Stomach (tissue), 9 donors: ENCODE results near the gene LRP1. TPM values are rescaled to one million over a fixed set of nuclear protein-coding genes. Genes with fewer than 3 reads are reported as not detected.
A peak's percentile ranks its signal among the peaks of the same experiment; 100 is the strongest.

Experiments used
- DNase-seq, 2 donors: peaks; one replicate each; pipeline versions ENCODE4 v3.0.0 to v3.0.0-alpha.2; 2013 to 2019
- H3K27ac ChIP-seq, 5 donors: fragments of 200-600 bp in 4 of 5; sonication (generic) in 4 of 5; one replicate each; pipeline ENCODE4 v1.5.1; 2013 to 2019; ENCODE audit warnings: mild to moderate bottlenecking in 1 of 5, moderate library complexity in 1 of 5
- H3K27me3 ChIP-seq, 3 donors: fragments of 200-600 bp; sonication (generic); one replicate each; pipeline ENCODE4 v1.5.1; 2017 to 2019; ENCODE audit warnings: mixed run types in 1 of 3
- H3K36me3 ChIP-seq, 4 donors: fragments of 200-600 bp; sonication (generic); 1 replicate in 3 of 4; 2 replicates in 1 of 4; pipeline ENCODE4 v1.5.1; 2016 to 2019
- H3K4me1 ChIP-seq, 4 donors: fragments of 200-600 bp; sonication (generic); one replicate each; pipeline ENCODE4 v1.5.1; 2016 to 2019
- H3K4me3 ChIP-seq, 4 donors: fragments of 200-600 bp; sonication (generic) in 3 of 4; one replicate each; pipeline ENCODE4 v1.5.1; 2016 to 2019; ENCODE audit warnings: mild to moderate bottlenecking in 1 of 4
- H3K9me3 ChIP-seq, 4 donors: fragments of 200-600 bp; sonication (generic); one replicate each; pipeline ENCODE4 v1.5.1; 2016 to 2019
- EP300 ChIP-seq: sonication (generic); formaldehyde crosslinking; IDR thresholded peaks from one replicate; pipeline ENCODE4 v1.6.1; 2017; ENCODE audit warnings: antibody characterized with exemption
- POLR2A ChIP-seq, 4 donors: fragments of 450-650 bp; IDR thresholded peaks; one replicate each; pipeline ENCODE4 v1.6.1; 2016; ENCODE audit warnings: antibody characterized with exemption in 4 of 4, control low read depth in 2 of 4, mild to moderate bottlenecking in 1 of 4, moderate library complexity in 1 of 4
- POLR2AphosphoS5 ChIP-seq, 3 donors: sonication (generic); formaldehyde crosslinking; IDR thresholded peaks; one replicate each; pipeline ENCODE4 v1.6.1; 2016; ENCODE audit warnings: antibody characterized with exemption in 3 of 3
- WGBS, 5 donors: extraction: QIAGEN DNeasy Blood & Tissue Kit in 3 of 5; methylation state at CpG; one replicate each; pipeline versions ENCODE4 v1.1.5 to v1.1.7; 2013 to 2018; 5-methylcytosine and 5-hydroxymethylcytosine counted together
- intact Hi-C: fragments of 100-400 bp; cut with DNase I; formaldehyde crosslinking; loops from one replicate; pipeline ENCODE4 v1.15.1; 2023; ENCODE audit warnings: low total_unique reads
- polyA plus RNA-seq, 3 donors: library from polyadenylated mRNA; stranded (reverse); fragments of 200-250 nt; gene quantifications; one replicate each; pipeline ENCODE4 v1.2.3, GENCODE V29; 2013
- total RNA-seq, 5 donors: library from RNA; depleted of rRNA; stranded (reverse); fragments of >200 nt; gene quantifications; one replicate each; pipeline versions ENCODE4 v1.1.0 to v1.2.3, GENCODE V29; 2014 to 2016
- TF ChIP-seq, protein P1 (sequence below), 7 experiments: fragments of 450-650 bp in 4 of 7; fragments of 200-600 bp in 3 of 7; sonication (generic) in 3 of 7; IDR thresholded peaks; one replicate each; pipeline ENCODE4 v1.5.1; 2016 to 2019; ENCODE audit warnings: antibody characterized with exemption in 7 of 7, control low read depth in 2 of 7, mild to moderate bottlenecking in 1 of 7
- donor health status: healthy with polysubstance abuse.
- donor health status: Bipolar disorder and iron deficiency.
- donor health status: healthy.

LRP1 gene
- total and polyA plus RNA-seq, 8 donors, result 13.5 to 510 (median 100) TPM

DNA sequence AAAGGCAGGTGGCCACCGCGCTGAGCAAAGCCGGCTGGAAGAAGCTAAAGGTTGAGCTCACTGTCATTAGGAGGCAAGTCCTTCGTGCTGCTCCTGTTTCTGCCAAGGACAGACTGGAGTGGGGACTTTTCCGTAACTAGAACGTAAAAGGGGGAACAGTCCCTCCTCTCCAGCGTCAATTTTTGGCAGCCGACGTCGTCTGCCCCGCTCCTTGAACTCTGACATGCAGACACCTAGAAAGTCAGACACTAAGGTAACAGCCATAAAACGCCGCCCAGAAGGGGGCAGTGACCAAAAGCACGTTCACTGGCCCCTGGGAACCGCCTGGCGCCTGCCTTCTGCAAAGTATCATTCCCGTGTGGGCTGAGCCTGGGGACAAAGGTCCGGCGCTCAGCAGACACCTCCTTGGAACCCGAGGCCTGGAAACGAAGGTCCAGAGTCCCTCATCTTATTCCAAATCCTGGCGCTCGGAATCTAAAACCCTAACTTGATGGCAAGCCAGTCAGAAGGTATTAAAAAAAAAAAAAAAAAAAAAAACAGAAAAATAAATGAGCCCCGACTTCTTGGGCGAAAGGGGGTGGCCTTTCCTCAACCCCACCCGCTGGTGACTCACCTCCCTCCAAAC, 1.1 kb upstream of the LRP1 start:
- TF ChIP-seq EP300 (no peak), POLR2AphosphoS5 (IDR thresholded peaks at IDR 0.05) (peak in 2 of 3 donors; percentile 26 to 55)
- TF ChIP-seq, protein P1, sequence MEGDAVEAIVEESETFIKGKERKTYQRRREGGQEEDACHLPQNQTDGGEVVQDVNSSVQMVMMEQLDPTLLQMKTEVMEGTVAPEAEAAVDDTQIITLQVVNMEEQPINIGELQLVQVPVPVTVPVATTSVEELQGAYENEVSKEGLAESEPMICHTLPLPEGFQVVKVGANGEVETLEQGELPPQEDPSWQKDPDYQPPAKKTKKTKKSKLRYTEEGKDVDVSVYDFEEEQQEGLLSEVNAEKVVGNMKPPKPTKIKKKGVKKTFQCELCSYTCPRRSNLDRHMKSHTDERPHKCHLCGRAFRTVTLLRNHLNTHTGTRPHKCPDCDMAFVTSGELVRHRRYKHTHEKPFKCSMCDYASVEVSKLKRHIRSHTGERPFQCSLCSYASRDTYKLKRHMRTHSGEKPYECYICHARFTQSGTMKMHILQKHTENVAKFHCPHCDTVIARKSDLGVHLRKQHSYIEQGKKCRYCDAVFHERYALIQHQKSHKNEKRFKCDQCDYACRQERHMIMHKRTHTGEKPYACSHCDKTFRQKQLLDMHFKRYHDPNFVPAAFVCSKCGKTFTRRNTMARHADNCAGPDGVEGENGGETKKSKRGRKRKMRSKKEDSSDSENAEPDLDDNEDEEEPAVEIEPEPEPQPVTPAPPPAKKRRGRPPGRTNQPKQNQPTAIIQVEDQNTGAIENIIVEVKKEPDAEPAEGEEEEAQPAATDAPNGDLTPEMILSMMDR (IDR thresholded peaks at IDR 0.05), result peak in 2 of 7 experiments; percentile 34 to 35
- H3K36me3 ChIP-seq, result no peaks in the 10 kb centered on the region
- 3 to 6% (median 4%) methylated on average over 22 to 26 of the region's 26 CpGs for WGBS, 5 donors
- intact Hi-C loops, result no loop called here
- no peaks in the 10 kb centered on the region for H3K9me3 ChIP-seq
- peak overlapping the region; percentile 66 to 80 (median 69) for H3K4me3 ChIP-seq
- peaks cover 21 to 46% (median 35%) of the 10 kb centered on the region in 4 donors for H3K4me1 ChIP-seq
- H3K27me3 ChIP-seq, result peaks cover 0 to 13% (median 0%) of the 10 kb centered on the region in 3 donors
- peak; percentile 84 to 90 for DNase-seq
- H3K27ac ChIP-seq, result peak overlapping the region; percentile 94 to 98 (median 96)

DNA sequence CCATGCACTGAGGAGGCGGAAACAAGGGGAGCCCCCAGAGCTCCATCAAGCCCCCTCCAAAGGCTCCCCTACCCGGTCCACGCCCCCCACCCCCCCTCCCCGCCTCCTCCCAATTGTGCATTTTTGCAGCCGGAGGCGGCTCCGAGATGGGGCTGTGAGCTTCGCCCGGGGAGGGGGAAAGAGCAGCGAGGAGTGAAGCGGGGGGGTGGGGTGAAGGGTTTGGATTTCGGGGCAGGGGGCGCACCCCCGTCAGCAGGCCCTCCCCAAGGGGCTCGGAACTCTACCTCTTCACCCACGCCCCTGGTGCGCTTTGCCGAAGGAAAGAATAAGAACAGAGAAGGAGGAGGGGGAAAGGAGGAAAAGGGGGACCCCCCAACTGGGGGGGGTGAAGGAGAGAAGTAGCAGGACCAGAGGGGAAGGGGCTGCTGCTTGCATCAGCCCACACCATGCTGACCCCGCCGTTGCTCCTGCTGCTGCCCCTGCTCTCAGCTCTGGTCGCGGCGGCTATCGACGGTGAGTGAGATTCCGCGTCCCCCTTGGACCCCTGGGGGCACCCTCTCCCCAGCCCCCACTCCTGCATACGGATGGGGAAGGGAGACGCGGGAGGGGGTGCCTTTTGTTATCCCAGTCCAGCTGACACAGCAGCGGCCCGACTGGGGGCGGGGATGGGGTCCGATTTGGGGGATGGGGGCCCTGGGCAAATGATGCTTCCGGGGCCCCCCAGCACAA, 400 bp downstream of the LRP1 start:
- intact Hi-C loops, result no loop called here
- Histone ChIP-seq H3K27me3 (peaks cover 0 to 13% (median 0%) of the 10 kb centered on the region in 3 donors), H3K36me3 (no peaks in the 10 kb centered on the region), H3K4me3 (peak overlapping the region; percentile 66 to 80 (median 69)), H3K9me3 (no peaks in the 10 kb centered on the region), H3K27ac (peak overlapping the region; percentile 94 to 98 (median 96)), H3K4me1 (peaks cover 21 to 61% (median 50%) of the 10 kb centered on the region in 4 donors)
- no peak for TF ChIP-seq POLR2AphosphoS5 (IDR thresholded peaks at IDR 0.05)
- TF ChIP-seq, protein P1 (IDR thresholded peaks at IDR 0.05), result no peak
- TF ChIP-seq EP300, result no peak
- no peak for TF ChIP-seq POLR2A (IDR thresholded peaks at IDR 0.05)
- WGBS, 5 donors, result 1 to 6% (median 4%) methylated on average over 28 to 35 of the region's 35 CpGs
- no peak for DNase-seq

DNA sequence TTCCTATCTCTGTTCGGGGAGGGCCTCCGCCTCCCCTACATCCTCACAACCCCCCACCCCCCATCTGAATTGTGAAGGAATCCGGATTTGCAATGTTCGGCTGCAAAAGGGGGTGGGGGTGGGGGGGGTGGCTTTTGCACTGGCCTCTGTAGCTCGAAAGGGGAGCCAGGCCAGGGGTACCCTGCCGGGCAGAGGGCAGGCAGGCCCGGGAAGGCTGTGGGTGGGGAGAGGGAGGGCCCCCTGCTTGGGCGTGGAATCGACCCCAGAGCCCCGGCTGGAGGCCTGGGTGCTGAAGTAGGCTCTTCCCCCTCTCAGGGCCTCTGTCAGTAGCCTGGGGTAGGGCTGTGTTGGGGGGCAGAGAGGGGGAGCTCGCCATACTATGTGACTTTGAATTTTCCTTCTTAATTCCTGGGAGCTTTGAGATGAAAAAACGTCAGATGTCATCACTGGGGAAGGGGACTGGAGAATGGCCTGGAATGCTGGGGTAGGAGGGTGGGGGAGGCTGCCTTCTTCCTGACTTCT, 1.1 kb downstream of the LRP1 start:
- Histone ChIP-seq H3K27me3 (peaks cover 0 to 13% (median 0%) of the 10 kb centered on the region in 3 donors), H3K4me3 (peak overlapping the region; percentile 66 to 80 (median 69)), H3K4me1 (peaks cover 25 to 68% (median 55%) of the 10 kb centered on the region in 4 donors), H3K9me3 (no peaks in the 10 kb centered on the region), H3K27ac (peak overlapping the region; percentile 21 to 98 (median 96)), H3K36me3 (no peaks in the 10 kb centered on the region)
- TF ChIP-seq, protein P1 (IDR thresholded peaks at IDR 0.05), result no peak
- TF ChIP-seq POLR2AphosphoS5 (IDR thresholded peaks at IDR 0.05) (no peak), POLR2A (IDR thresholded peaks at IDR 0.05) (no peak)
- intact Hi-C loops, result no loop called here
- peak in 1 of 2 donors; percentile 61 for DNase-seq
- 9 to 26% (median 16%) methylated on average over 10 to 12 of the region's 12 CpGs for WGBS, 5 donors

DNA sequence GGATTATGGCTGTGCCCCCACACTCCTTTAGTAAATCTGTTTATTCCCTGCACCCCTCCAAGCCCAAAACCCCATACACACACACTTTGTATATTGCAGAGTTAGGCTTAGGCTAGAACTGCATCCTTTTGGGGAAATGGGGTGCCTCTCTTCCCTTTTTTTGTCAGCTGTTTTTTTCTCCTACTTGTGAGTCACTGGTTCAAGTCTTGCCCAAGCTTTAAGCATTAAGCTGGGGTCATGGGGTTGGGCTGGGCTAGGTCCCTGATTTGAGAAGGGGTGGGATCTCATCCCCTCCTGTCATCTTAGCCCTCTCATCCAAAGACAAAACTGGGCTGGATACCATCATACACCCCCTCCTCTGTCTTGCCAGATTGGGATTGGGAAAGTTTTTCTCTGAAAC, 1.6 kb downstream of the LRP1 start:
- intact Hi-C loops, result no loop called here
- Histone ChIP-seq H3K9me3 (no peaks in the 10 kb centered on the region), H3K4me3 (peak overlapping the region; percentile 66 to 80 (median 69)), H3K27me3 (peaks cover 0 to 13% (median 0%) of the 10 kb centered on the region in 3 donors), H3K4me1 (peaks cover 28 to 73% (median 58%) of the 10 kb centered on the region in 4 donors), H3K27ac (peak overlapping the region; percentile 21 to 98 (median 96)), H3K36me3 (no peaks in the 10 kb centered on the region)
- TF ChIP-seq EP300 (no peak), POLR2AphosphoS5 (IDR thresholded peaks at IDR 0.05) (peak in 1 of 3 donors; percentile 9)
- no peak for DNase-seq
